ENCODE results near the gene GPC6.

DNA sequence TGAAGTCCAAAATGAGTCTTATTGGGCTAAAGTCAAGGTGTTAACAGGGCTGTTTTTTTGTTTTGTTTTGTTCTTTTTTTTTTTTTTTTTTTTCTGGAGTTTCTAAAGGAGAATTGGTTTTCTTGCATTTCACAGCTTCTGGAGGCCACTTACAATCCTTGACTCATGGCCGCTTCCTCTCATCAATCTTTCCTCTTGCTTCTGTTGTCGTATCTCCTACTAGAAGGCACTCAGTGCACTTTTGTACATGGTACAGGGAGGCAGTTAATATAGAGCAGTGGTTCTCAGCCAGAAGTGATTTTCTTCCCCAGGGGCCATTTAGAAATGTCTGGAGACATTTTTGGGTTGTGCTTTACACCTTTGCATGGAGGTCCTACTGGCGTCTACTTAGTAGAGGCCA lies 706.3 kb downstream of the GPC6 start:
- TF ChIP-seq CTBP1 (IDR thresholded peaks at IDR 0.05; ENCODE audit: borderline replicate concordance) (no peak), FOXM1 (IDR thresholded peaks at IDR 0.05; ENCODE audit: borderline replicate concordance) (no peak), FOXK2 (IDR thresholded peaks at IDR 0.05) (no peak), ELF4 (IDR thresholded peaks at IDR 0.05) (no peak), SP1 (IDR thresholded peaks at IDR 0.05) (no peak), HDGF (IDR thresholded peaks at IDR 0.05; ENCODE audit: borderline replicate concordance) (no peak), SUZ12 (IDR thresholded peaks at IDR 0.05) (no peak)
